HG03159 (cell line): ENCODE results near the gene NDUFV3.
"Not testable (repeated sequence)": the region's sequence is repeated elsewhere in the genome, so short reads cannot be mapped to it uniquely, and the experiment has no call there.

ENCODE experiments used
- ATAC-seq: cut with Tn5 transposase; IDR thresholded peaks from one replicate; pipeline ENCODE4 v1.9.1; 2021; ENCODE audit warnings: mild to moderate bottlenecking, moderate library complexity; ENCODE audit not compliant: unreplicated experiment

The NDUFV3 gene

DNA sequence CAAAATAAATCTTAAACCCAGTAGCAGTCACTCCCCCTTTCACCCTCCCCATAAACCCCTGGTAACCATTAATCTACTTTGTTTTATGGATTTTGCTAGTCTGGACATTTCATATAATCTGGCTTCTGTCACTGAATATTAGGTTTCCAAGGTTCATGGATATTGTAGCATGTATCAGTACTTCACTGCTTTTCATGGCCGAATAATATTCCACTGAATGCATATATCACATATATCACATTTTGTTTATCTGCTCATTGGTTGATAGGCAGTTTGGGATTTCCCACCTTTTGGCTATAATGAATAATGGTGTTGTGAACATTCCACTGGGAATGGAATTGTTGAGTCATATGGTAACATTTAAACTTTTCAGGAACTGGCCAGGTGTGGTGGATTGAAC is 9.2 kb upstream of the NDUFV3 start:
- ATAC-seq = no peak

DNA sequence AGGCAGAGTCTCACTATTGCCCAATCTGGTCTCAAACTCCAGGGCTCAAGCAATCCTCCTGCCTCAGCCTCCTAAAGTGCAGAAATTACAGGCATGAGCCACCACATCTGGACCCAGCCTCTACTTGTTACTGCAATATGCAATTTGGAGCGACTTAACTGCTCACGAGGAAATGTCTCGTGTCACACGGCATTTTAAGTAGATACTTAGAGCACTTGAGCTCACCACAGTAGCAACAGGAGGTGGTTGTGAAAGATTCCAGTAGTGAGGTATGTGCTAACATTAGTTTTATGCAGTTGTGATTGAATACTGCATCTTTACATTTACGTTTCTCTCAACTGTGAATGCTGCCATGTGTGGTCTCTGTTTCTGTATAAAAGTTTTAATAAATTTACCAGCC is 5.8 kb upstream of the NDUFV3 start:
- ATAC-seq = no peak

DNA sequence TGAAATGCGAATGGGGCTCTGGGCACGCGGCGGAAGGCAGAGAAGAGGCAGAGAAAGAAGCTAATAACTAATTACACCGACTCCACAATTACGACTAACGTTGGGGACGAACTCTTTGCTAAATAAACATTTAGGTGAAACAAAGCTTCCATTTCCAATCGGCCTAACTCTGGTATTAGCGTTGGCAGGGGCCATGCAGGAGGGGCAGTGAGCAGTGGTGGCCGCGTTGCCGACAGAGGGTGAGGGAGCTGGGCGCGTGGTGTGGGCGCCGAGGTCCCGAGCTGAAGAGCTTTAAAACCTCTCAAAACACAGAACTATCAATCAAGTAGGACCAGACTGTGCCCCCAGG is 553 bp upstream of the NDUFV3 start:
- ATAC-seq = peak; percentile 26

DNA sequence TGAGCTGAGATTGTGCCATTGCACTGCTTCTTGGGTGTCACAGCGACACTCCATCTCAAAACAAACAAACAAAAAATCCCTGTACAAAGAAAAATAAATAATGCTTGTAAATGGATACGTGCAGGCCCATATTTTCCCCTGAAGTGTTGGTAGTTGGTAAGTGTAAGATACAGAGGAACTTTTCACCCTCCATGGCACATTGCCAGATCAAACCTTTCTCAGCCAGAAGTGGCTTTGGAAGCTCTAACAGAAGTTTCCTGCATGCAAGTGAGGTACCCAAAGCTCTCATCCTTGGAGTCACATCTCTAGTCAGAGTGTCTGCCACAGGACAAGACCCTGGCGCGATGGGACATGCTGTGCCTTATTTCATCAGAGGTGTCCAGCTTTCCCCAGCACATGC is 7.3 kb downstream of the NDUFV3 start:
- ATAC-seq = no peak

DNA sequence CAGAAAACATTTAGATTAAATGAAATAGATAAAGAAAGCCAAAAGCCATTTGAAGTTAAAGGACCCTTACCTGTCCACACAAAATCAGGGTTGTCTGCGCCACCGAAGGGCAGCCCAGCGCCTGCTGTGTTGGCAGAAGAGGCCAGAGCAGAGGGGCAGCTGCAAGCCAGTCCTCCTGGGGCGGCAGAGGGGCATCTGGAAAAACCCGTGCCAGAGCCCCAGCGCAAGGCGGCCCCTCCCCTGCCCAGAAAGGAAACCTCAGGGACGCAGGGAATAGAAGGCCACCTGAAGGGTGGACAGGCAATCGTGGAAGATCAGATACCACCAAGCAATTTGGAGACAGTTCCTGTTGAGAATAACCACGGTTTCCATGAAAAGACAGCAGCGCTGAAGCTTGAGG is 10.7 kb downstream of the NDUFV3 start:
- no peak for ATAC-seq

DNA sequence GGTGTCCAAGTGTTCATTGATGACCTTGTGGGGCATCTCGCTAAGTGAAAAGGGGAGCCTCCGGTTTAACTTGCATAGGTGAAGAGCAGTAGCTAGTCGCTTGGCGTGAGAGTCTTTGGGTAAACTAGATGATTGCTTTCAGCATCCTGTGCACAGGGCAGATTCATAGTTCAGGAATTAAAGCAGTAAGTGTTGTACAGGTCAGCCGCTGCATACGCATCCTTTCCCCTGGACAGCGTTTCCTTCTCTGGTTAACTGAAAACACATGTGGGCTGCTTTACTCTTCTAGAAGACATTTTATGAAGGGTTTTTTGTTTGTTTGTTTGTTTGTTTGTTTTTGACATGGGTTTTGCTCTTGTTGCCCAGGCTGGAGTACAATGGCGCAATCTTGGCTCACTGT is 12.1 kb downstream of the NDUFV3 start:
- ATAC-seq = no peak

- no peak for ATAC-seq
Measured at GRCh38 chr21:42906233-42906632, 13.1 kb downstream of the NDUFV3 start.

- not testable (repeated sequence) for ATAC-seq
Measured at GRCh38 chr21:42908484-42908883, 15.4 kb downstream of the NDUFV3 start.

DNA sequence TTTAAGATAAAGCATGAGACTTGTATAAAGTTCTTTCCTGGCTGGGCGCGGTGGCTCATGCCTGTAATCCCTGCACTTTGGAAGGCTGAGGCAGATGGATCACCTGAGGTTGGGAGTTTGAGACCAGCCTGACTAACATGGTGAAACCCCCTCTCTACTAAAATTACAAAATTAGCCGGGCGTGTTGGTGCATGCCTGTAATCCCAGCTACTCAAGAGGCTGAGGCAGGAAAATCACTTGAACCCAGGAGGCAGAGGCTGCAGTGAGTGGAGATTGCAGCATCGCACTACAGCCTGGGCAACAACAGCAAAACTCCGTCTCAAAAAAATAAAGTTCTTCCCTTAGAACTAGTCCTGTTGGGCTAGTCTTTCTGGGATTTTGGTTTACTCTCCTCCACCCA is 18.8 kb downstream of the NDUFV3 start:
- not testable (repeated sequence) for ATAC-seq

- no peak for ATAC-seq
Measured at GRCh38 chr21:42913476-42913875, 20.4 kb downstream of the NDUFV3 start.

DNA sequence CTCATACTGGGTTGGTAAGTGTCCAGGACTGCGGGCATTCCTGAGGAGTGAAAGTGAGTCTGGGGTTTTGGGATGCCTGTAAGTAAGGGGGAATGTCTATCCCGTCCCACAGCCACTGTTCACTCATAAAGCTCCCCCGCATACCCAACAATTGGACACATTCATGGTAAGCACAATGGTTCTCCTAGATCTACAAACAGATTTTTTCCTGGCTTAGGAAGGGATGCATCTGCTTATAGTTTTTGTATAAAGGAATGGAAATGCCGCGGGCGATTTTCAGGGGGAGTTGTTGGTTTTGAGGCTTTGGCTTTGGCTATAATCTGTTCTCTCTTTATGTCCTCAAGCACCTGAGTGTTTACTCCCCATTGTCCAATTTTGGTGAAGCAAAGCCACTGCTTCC is 25.2 kb downstream of the NDUFV3 start:
- ATAC-seq = no peak

- no peak for ATAC-seq
Measured at GRCh38 chr21:42921927-42922326, 28.8 kb downstream of the NDUFV3 start.

- ATAC-seq = no peak
Measured at GRCh38 chr21:42922918-42923317, 29.8 kb downstream of the NDUFV3 start.

GRCh38 chr21:42923553-42924432 is 30.7 kb downstream of the NDUFV3 start:
- peak; percentile 52 for ATAC-seq

GRCh38 chr21:42924433-42924751 is 31.3 kb downstream of the NDUFV3 start:
- no peak for ATAC-seq

GRCh38 chr21:42925114-42925926 is 32.2 kb downstream of the NDUFV3 start, which contains the start of gene ERVH48-1:
ERVH48-1 (minus strand) TSS chr21:42925630; CDS start chr21:42919006, 6,624 bp downstream.
- ATAC-seq = no peak

- ATAC-seq = not testable (repeated sequence)
Measured at GRCh38 chr21:42927474-42928200, 34.5 kb downstream of the NDUFV3 start.

DNA sequence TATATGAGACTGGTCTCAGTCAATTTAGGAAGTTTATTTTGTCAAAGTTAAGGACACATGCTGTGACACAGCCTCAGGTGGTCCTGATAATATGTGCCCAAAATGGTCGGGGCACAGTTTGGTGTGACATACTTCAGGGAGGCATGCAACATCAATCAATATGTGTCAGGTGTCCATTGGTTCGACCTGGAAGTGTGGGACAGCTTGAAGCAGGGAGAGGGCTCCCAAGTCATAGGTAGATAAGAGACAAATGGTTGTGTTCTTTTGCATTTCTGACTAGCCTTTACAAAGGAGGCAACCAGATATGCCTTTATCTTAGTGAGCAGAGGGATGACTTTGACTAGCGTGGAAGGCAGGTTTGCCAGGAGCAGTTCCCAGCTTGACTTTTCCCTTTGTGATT is 36.9 kb downstream of the NDUFV3 start:
- ATAC-seq = no peak

DNA sequence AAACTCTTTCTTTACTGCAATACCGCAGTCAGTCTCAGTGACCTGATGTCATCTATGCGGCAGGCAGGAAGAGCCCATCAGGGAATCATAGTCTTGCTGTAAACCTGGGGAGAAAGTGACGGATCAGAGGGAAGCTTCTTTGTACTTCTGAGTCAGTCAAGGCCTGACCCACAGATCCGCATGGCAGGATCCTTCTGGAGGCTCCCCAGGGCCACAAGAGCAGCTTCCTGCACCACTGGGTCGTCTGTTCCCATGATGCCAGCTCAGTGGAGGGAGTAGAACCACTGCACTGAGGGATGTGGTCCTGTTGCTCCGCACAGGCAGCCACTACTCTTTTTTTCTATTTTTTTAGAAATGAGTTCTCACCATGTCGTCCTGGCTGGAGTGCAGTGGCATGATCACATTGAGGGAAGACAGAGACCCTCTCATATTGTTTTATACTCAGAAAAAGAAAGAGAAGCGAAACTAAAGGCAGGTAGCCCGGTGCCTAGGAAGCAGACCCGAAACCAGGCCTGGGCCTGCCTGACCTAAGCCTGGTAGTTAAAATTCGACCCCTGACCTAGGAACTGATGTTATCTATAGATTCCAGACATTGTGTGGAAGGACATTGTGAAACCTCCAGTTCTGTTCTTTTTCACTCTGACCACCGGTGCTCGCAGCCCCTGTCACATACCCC is 38.6 kb downstream of the NDUFV3 start:
- ATAC-seq = no peak

DNA sequence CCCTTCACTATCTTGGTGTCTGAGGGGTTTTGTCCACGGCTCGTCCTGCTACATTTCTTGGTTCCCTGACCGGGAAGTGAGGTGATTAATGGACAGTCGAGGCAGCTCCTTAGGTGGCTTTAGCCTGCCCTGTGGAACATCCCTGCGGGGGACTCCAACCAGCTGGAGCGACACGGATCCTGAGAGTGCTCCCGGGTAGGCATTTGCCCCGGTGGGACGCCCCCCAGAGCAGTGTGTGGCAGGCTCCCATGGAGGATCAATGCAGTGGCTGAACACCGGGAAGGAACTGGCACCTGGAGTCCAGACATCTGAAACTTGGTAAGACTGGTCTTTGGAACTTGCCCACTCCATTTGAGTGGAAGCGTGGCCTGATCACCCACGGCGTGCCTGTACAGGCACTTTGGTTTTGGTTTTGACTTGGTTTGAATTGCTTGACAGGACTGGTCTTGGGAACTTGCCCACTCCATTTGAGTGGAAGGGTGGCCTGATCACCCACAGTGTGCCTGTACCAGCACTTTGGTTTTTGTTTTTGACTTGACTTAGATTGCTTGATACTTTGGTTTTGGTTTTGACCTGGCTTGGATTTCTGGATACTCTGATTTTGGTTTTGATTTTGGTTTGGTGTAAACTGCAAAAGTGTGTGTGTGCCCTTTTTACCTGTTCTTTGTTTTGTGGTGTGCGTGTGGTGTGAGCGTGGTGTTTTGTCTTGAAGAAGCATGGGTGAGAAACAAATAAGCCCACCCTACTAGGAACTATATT is 39.4 kb downstream of the NDUFV3 start:
- ATAC-seq = not testable (repeated sequence)
